CD4-positive, alpha-beta memory T cell (primary cell): ENCODE results near the gene CHTF18. TPM values are rescaled to one million over a fixed set of nuclear protein-coding genes. Genes with fewer than 3 reads are reported as not detected.

Source experiments
- CTCF ChIA-PET: fragments of 350-600 bp; sonication (Branson Sonifier 250); formaldehyde crosslinking; loops from one replicate; lab custom pipeline; 2021; ENCODE audit warnings: inconsistent platforms; ENCODE audit not compliant: partially characterized antibody; lab: Charles Lee
- POLR2A ChIA-PET: fragments of 350-600 bp; sonication (Branson Sonifier 250); formaldehyde crosslinking; loops from one replicate; lab custom pipeline; 2021; ENCODE audit not compliant: partially characterized antibody; lab: Charles Lee
- DNase-seq, 5 donors: peaks; one replicate each; pipeline versions ENCODE4 v3.0.0 to v3.0.0-alpha.2; 2020 to 2022; ENCODE audit warnings: mixed read lengths in 1 of 5
- H3K27ac ChIP-seq: one replicate; pipeline ENCODE4 v1.7.0; 2013; ENCODE audit warnings: low read depth, low read length
- H3K27me3 ChIP-seq: 2 replicates; pipeline ENCODE4 v1.7.0; 2013; ENCODE audit warnings: mild to moderate bottlenecking, low read length, moderate library complexity; ENCODE audit not compliant: insufficient read depth
- H3K36me3 ChIP-seq: 2 replicates; pipeline ENCODE4 v1.7.0; 2013; ENCODE audit warnings: mild to moderate bottlenecking, low read length, moderate library complexity; ENCODE audit not compliant: insufficient read depth
- H3K4me1 ChIP-seq: 2 replicates; pipeline ENCODE4 v1.7.0; 2013; ENCODE audit warnings: mild to moderate bottlenecking, low read length, moderate library complexity; ENCODE audit not compliant: insufficient read depth
- H3K4me3 ChIP-seq, 2 donors: one replicate each; pipeline ENCODE4 v1.7.0; 2013; ENCODE audit warnings: low read length in 2 of 2, mild to moderate bottlenecking in 1 of 2
- H3K9me3 ChIP-seq, 2 donors: one replicate each; pipeline ENCODE4 v1.7.0; 2013; ENCODE audit warnings: low read length in 2 of 2, control low read depth in 1 of 2; ENCODE audit not compliant: control insufficient read depth in 1 of 2
- H3K27ac Mint-ChIP-seq, 7 donors: one replicate each; pipeline ENCODE4 v1.8.0; 2020 to 2021; ENCODE audit warnings: mixed read lengths in 7 of 7, mild to moderate bottlenecking in 6 of 7, inconsistent platforms in 3 of 7, moderate library complexity in 3 of 7
- H3K27me3 Mint-ChIP-seq, 2 donors: one replicate each; pipeline ENCODE4 v1.8.0; 2020 to 2021; ENCODE audit warnings: mixed read lengths in 2 of 2
- H3K36me3 Mint-ChIP-seq, 2 donors: one replicate each; pipeline ENCODE4 v1.8.0; 2020 to 2021; ENCODE audit warnings: mixed read lengths in 2 of 2, inconsistent platforms in 1 of 2, mild to moderate bottlenecking in 1 of 2
- H3K4me1 Mint-ChIP-seq, 4 donors: one replicate each; pipeline ENCODE4 v1.8.0; 2020 to 2021; ENCODE audit warnings: mixed read lengths in 4 of 4, mild to moderate bottlenecking in 1 of 4
- H3K4me3 Mint-ChIP-seq, 8 donors: one replicate each; pipeline ENCODE4 v1.8.0; 2020 to 2021; ENCODE audit warnings: mixed read lengths in 8 of 8, mild to moderate bottlenecking in 7 of 8, moderate library complexity in 6 of 8, inconsistent platforms in 3 of 8
- H3K9me3 Mint-ChIP-seq, 8 donors: one replicate each; pipeline ENCODE4 v1.8.0; 2020 to 2021; ENCODE audit warnings: mixed read lengths in 8 of 8, mild to moderate bottlenecking in 5 of 8, inconsistent platforms in 3 of 8, moderate library complexity in 1 of 8
- intact Hi-C: fragments of 100-400 bp; cut with micrococcal nuclease; formaldehyde crosslinking; loops from one replicate; pipeline ENCODE4 v1.15.1; 2023
- polyA plus RNA-seq, 2 donors: library from polyadenylated mRNA; unstranded; fragments of 300-500 nt; fragmentation: Illumina TruSeq; gene quantifications; one replicate each; pipeline ENCODE4 v1.2.3, GENCODE V29; 2021
- total RNA-seq, 2 experiments: library from RNA; stranded (reverse); gene quantifications; one replicate each; pipeline ENCODE4 v1.2.3, GENCODE V29; 2021

Gene CHTF18
- total RNA-seq: 10 to 100 TPM; 42.1 to 46.9 TPM
- polyA plus RNA-seq: 1 to 10 TPM; 3.0 to 6.0 TPM

DNA sequence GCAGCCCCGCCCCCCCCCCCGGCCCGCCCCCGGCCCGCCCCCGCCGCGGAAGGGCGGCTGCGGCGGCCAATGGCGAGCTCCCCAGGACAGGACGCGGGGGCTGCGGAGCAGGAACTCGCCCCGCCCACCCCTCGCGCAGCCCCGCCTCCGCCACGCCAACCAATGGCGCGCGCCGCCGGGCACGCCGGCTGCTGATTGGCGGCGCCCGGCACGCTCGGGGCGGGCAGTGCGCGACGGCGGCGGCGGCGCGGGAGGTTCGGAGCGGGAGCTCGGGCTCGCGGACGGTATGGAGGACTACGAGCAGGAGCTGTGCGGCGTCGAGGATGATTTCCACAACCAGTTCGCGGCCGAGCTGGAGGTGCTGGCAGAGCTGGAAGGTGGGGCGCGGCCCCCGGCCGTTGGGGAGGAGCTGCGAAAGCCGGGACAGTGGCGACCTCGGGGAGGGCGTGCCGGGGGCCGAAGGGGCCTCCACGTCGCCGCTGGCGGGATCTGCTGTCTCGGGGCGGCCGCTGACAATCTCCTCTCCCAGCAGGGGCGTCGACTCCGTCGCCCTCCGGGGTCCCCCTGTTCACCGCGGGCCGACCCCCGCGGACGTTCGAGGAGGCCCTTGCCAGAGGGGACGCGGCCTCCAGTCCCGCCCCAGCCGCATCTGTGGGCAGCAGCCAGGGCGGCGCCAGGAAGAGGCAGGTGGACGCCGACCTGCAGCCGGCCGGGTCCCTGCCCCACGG, at the start of gene CHTF18:
Gene CHTF18, plus strand, starts transcription at position 222 of the 728 bp plus-strand sequence. Its CDS starts 65 bp downstream, at position 287.
- H3K27ac Mint-ChIP-seq: peak within 1 kb of the TSS in 6 of 7 donors; percentile 41 to 80 (median 67)
- intact Hi-C loops: loop anchor here (1.0 to 5.0 kb wide), 4 partner anchors 19 to 182 kb away; partner anchors contain the start of genes CIAO3, LMF1 and WDR90
- no peaks in the 10 kb centered on the region for H3K27me3 Mint-ChIP-seq
- H3K27ac ChIP-seq: peak within 1 kb of the TSS; percentile 73
- peak within 1 kb of the TSS; percentile 82 to 91 (median 85) for H3K4me3 Mint-ChIP-seq
- no peaks in the 10 kb centered on the region for H3K27me3 ChIP-seq
- no peaks in the 10 kb centered on the region for H3K9me3 Mint-ChIP-seq
- peak; percentile 90 to 96 (median 95) for DNase-seq
- POLR2A ChIA-PET: interaction anchor here (0.6 to 3.0 kb wide), 16 partner anchors 13 to 745 kb away, joined by 3 to 15 read pairs (median 4); partner anchors contain the start of genes ANTKMT, CCDC78, HAGHL and METTL26
- H3K9me3 ChIP-seq: no peaks in the 10 kb centered on the region
- peaks cover 21% of the 10 kb centered on the region for H3K4me1 ChIP-seq
- peaks cover 6% of the 10 kb centered on the region for H3K36me3 ChIP-seq
- H3K4me1 Mint-ChIP-seq: peaks cover 2 to 30% (median 8%) of the 10 kb centered on the region in 4 donors
- peak within 1 kb of the TSS; percentile 17 to 83 for H3K4me3 ChIP-seq
- peaks cover 8 to 10% of the 10 kb centered on the region in 2 donors for H3K36me3 Mint-ChIP-seq
- CTCF ChIA-PET: interaction anchor here (1.0 to 6.7 kb wide), 2 partner anchors 76 to 315 kb away, joined by 3 to 84 read pairs; partner anchors contain the start of gene METRN

DNA sequence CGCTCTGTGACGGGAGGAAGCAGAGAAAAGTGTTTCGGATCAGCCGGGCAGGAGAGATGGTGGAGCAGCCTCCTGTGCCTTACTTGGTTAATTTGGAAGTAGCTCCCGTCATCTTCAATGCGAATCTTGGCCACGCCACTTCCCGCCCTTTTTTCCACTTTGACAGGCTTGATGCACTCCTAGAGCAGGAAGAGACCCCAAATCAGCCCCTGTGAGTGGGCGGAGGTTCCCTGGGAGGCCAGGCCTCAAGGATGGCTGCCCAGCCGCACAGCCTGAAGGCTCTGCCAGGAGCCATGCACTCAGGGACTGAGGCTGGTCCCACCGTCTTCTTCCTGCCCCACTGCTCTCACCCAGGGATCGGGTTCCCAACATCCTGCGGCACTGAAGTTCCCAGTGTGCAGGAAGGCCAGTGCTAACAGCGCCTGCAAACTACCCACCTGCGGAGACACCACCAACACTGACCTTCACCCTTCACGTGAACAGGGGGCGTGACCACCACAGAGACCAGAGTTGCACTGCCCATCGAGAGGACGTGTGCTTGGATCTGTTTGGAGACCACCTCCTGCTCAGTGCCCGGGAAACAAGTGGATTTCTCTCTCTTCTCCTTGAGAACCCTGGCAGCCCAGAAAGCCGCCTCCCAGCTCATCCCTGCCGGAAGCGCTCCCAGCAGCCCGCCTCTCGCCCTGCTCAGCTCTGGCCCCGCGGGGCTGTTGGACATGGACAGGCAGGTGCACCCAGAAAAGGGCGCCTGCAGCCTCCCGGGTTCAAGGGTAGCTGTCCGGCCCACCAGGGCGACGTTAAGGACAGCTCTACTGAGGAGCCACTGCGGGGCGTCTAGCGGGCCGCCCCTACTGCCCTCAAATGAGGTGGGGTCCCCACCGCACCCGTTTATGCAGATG, 48.6 kb upstream of the CHTF18 start:
- H3K27ac ChIP-seq: peak overlapping the region; percentile 85
- H3K36me3 Mint-ChIP-seq: peaks cover 3 to 14% of the 10 kb centered on the region in 2 donors
- H3K27me3 ChIP-seq: no peaks in the 10 kb centered on the region
- peaks cover 10% of the 10 kb centered on the region for H3K4me1 ChIP-seq
- H3K27me3 Mint-ChIP-seq: no peaks in the 10 kb centered on the region
- H3K9me3 ChIP-seq: no peaks in the 10 kb centered on the region
- intact Hi-C loops: loop anchor here (2.0 kb wide), 2 partner anchors 13 to 49 kb away; partner anchors contain the start of genes CCDC78, CHTF18, HAGHL and RPUSD1
- peak overlapping the region; percentile 53 to 88 (median 66) for H3K4me3 Mint-ChIP-seq
- ChIA-PET POLR2A (interaction anchor here (0.6 to 2.2 kb wide), 7 partner anchors 12 to 46 kb away, joined by 3 to 21 read pairs (median 9); partner anchors contain the start of genes ANTKMT, CCDC78, HAGHL and METRN), CTCF (interaction anchor here (1.0 to 4.3 kb wide), 6 partner anchors 19 to 29 kb away, joined by 3 to 27 read pairs (median 7); partner anchors contain the start of genes ANTKMT and METRN)
- no peak for DNase-seq
- peaks cover 24% of the 10 kb centered on the region for H3K36me3 ChIP-seq
- no peaks in the 10 kb centered on the region for H3K9me3 Mint-ChIP-seq
- H3K4me1 Mint-ChIP-seq: peaks cover 0 to 15% (median 1%) of the 10 kb centered on the region in 4 donors
- peak overlapping the region in 1 of 2 donors; percentile 73 for H3K4me3 ChIP-seq
- peak overlapping the region in 4 of 7 donors; percentile 7 to 60 (median 26) for H3K27ac Mint-ChIP-seq

DNA sequence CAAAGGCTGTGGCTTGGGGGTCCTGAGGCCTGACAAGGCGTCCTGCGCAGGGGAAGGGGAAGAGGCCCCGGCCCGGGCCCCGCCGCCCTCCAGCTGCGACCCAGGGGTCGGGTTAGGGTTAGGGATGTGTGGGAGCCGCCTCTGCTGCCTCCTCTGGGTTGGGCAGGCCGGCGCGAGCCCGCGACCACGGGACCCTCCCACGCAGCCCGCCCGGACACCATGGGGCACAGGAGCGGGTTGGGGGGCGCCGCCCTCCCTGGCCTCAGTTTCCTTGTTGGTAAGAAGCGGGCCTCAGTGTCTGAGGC, 48.0 kb upstream of the CHTF18 start:
- intact Hi-C loops: loop anchor here (2.0 kb wide), 2 partner anchors 14 to 48 kb away; partner anchors contain the start of genes CCDC78, CHTF18, HAGHL and RPUSD1
- H3K9me3 ChIP-seq: no peaks in the 10 kb centered on the region
- peak overlapping the region in 4 of 7 donors; percentile 47 to 68 (median 58) for H3K27ac Mint-ChIP-seq
- H3K4me1 ChIP-seq: peaks cover 10% of the 10 kb centered on the region
- H3K9me3 Mint-ChIP-seq: no peaks in the 10 kb centered on the region
- no peaks in the 10 kb centered on the region for H3K27me3 ChIP-seq
- H3K27ac ChIP-seq: peak overlapping the region; percentile 85
- CTCF ChIA-PET: interaction anchor here (1.0 to 4.3 kb wide), 5 partner anchors 19 to 30 kb away, joined by 3 to 27 read pairs (median 7); partner anchors contain the start of genes ANTKMT and METRN
- POLR2A ChIA-PET: interaction anchor here (0.6 to 2.2 kb wide), 8 partner anchors 10 to 45 kb away, joined by 3 to 21 read pairs (median 8); partner anchors contain the start of genes ANTKMT, CCDC78, HAGHL and METRN
- peaks cover 0 to 12% (median 1%) of the 10 kb centered on the region in 4 donors for H3K4me1 Mint-ChIP-seq
- peak overlapping the region; percentile 69 to 88 (median 76) for H3K4me3 Mint-ChIP-seq
- peaks cover 3 to 10% of the 10 kb centered on the region in 2 donors for H3K36me3 Mint-ChIP-seq
- peak overlapping the region in 1 of 2 donors; percentile 73 for H3K4me3 ChIP-seq
- H3K27me3 Mint-ChIP-seq: no peaks in the 10 kb centered on the region
- DNase-seq: no peak
- peaks cover 19% of the 10 kb centered on the region for H3K36me3 ChIP-seq

DNA sequence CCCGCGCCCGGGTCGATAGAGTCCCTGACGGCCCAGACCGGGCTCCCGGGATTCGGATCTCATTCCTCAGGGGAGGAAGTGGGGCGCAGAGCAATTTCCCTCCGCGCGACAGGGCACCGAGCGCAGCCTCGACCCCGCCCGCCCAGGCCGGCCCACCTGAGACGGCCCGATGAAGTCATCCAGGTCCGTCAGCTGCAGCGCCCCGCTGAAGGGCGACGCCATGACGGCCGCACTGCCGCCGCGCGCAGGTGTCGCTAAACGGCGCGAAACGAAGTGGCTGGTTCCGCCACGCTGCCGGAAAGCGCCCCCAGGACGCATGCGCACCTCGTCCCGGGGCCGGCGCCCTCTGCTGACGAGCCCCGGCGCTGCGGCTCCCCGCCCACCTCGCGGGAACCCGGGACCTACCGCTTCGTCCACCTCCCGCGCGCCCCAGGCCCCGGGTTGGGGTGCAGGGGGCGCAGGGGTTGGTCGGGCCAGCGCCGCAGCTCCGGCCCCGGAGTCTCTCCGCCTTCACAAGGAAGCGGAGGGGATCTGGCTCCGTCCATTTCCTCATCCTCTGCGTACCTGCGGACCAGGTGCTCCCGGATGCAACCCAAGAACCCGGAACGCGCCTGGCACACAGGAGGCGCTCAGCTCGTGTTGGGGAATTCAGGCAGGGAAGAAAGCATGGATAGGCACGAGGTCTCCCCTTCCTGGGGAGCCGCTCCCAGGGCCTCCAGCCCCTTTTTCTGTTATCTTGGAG, 47.5 kb upstream of the CHTF18 start, which contains the start of gene CIAO3:
Gene CIAO3, minus strand, starts transcription at position 234 of the 742 bp plus-strand sequence. Its CDS starts 12 bp downstream, at position 222.
- Histone ChIP-seq H3K27me3 (no peaks in the 10 kb centered on the region), H3K4me3 (peak within 1 kb of the TSS; percentile 28 to 73), H3K27ac (peak within 1 kb of the TSS; percentile 85), H3K9me3 (no peaks in the 10 kb centered on the region), H3K4me1 (peaks cover 10% of the 10 kb centered on the region), H3K36me3 (peaks cover 13% of the 10 kb centered on the region)
- intact Hi-C loops: loop anchor here (1.0 to 2.0 kb wide), 3 partner anchors 14 to 48 kb away; partner anchors contain the start of genes CCDC78, CHTF18, HAGHL and RPUSD1
- peak; percentile 90 to 95 (median 91) for DNase-seq
- Mint-ChIP-seq H3K4me3 (peak within 1 kb of the TSS; percentile 72 to 88 (median 78)), H3K36me3 (peaks cover 3 to 8% of the 10 kb centered on the region in 2 donors), H3K4me1 (peaks cover 0 to 11% (median 1%) of the 10 kb centered on the region in 4 donors), H3K9me3 (no peaks in the 10 kb centered on the region), H3K27ac (peak within 1 kb of the TSS in 6 of 7 donors; percentile 56 to 80 (median 62)), H3K27me3 (no peaks in the 10 kb centered on the region)
- POLR2A ChIA-PET: interaction anchor here (0.7 to 2.2 kb wide), 11 partner anchors 10 to 241 kb away, joined by 3 to 21 read pairs (median 7); partner anchors contain the start of genes ANTKMT, CCDC78, CHTF18 and METRN
- CTCF ChIA-PET: interaction anchor here (1.0 to 4.3 kb wide), 6 partner anchors 20 to 30 kb away, joined by 3 to 27 read pairs (median 7); partner anchors contain the start of genes ANTKMT and METRN

DNA sequence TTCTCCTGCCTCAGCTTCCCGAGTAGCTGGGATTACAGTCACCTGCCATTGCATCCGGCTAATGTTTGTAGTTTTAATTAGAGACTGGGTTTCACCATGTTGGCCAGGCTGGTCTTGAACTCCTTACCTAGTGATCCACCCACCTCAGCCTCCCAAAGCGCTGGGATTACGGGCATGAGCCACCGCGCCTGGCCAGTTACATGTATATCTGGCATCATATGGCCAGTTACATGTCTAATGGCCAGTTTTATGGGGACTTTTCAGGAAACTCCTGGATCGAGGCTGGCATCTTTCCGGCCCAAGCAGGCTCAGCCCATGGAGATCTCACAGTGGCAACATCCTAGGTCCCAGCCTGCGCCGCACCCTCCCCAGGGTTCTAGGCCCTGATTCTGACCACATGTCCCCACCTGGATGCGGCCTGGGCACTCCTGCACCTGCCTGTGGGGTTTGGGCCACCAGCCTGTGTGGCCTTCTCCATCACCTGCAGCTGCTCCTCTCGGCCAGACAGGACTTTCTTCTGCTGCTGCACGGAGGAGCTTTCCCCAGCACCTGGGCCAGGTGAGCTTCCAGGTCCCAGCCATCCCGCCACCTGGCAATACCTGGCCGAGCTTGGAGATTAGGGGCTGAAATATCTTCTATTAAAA, 46.3 kb upstream of the CHTF18 start:
- Histone ChIP-seq H3K27me3 (no peaks in the 10 kb centered on the region), H3K4me1 (peaks cover 10% of the 10 kb centered on the region), H3K4me3 (no peak overlapping the region), H3K27ac (no peak overlapping the region), H3K36me3 (peaks cover 3% of the 10 kb centered on the region), H3K9me3 (no peaks in the 10 kb centered on the region)
- H3K4me3 Mint-ChIP-seq: peak overlapping the region in 7 of 8 donors; percentile 43 to 80 (median 64)
- intact Hi-C loops: loop anchor here (1.0 to 2.0 kb wide), 3 partner anchors 15 to 47 kb away; partner anchors contain the start of genes CCDC78, CHTF18, HAGHL and RPUSD1
- H3K27ac Mint-ChIP-seq: peak overlapping the region in 2 of 7 donors; percentile 60 to 80
- H3K36me3 Mint-ChIP-seq: peaks cover 3 to 7% of the 10 kb centered on the region in 2 donors
- CTCF ChIA-PET: interaction anchor here (1.0 to 4.3 kb wide), 3 partner anchors 21 to 30 kb away, joined by 4 to 27 read pairs (median 19); partner anchors contain the start of gene ANTKMT
- no peaks in the 10 kb centered on the region for H3K27me3 Mint-ChIP-seq
- POLR2A ChIA-PET: interaction anchor here (1.0 to 2.2 kb wide), 5 partner anchors 14 to 46 kb away, joined by 3 to 13 read pairs (median 8); partner anchors contain the start of genes CHTF18, METRN and RPUSD1
- H3K4me1 Mint-ChIP-seq: peaks cover 0 to 11% (median 1%) of the 10 kb centered on the region in 4 donors
- H3K9me3 Mint-ChIP-seq: no peaks in the 10 kb centered on the region
- no peak for DNase-seq
